A549 (cell line): ENCODE measurements around the gene MRPS34. TPM values are rescaled to one million over a fixed set of nuclear protein-coding genes. Genes with fewer than 3 reads are reported as not detected.

Experiments used
- ATOH8 ChIP-seq: fragments of 250-450 bp; sonication (Bioruptor Pico); IDR thresholded peaks from 2 replicates; pipeline ENCODE4 v1.5.0; 2020; ENCODE audit warnings: low read depth, mild to moderate bottlenecking, moderate library complexity
- BHLHE40 ChIP-seq: IDR thresholded peaks from 2 replicates; pipeline ENCODE4 v1.6.1; 2012; ENCODE audit warnings: low read depth, low read length, inconsistent platforms
- CEBPB ChIP-seq, 2 experiments: fragments of >200 bp in 1 of 2; sonication (Bioruptor Twin) in 1 of 2; formaldehyde crosslinking in 1 of 2; IDR thresholded peaks; 2 replicates each; pipeline ENCODE4 v1.6.1; 2012 to 2016
- CHD2 ChIP-seq: fragments of 150-350 bp; IDR thresholded peaks from 2 replicates; pipeline ENCODE4 v1.6.1; 2014; ENCODE audit warnings: low read length; ENCODE audit not compliant: partially characterized antibody
- CHD4 ChIP-seq: fragments of 200-600 bp; sonication (generic); IDR thresholded peaks from 2 replicates; pipeline ENCODE4 v1.6.1; 2016; ENCODE audit warnings: antibody characterized with exemption, mild to moderate bottlenecking, borderline replicate concordance
- CTCF ChIP-seq: fragments of >200 bp; sonication (Bioruptor Twin); formaldehyde crosslinking; IDR thresholded peaks from 3 replicates; pipeline ENCODE4 v1.5.1; 2016
- E2F6 ChIP-seq: IDR thresholded peaks from 2 replicates; pipeline ENCODE4 v1.6.1; 2012; ENCODE audit warnings: low read depth, borderline replicate concordance
- EHMT2 ChIP-seq: fragments of 200-600 bp; sonication (generic); IDR thresholded peaks from 2 replicates; pipeline ENCODE4 v1.6.1; 2016; ENCODE audit warnings: antibody characterized with exemption, low read depth, mild to moderate bottlenecking, moderate library complexity
- ESRRA ChIP-seq: fragments of 150-350 bp; IDR thresholded peaks from 2 replicates; pipeline ENCODE4 v1.6.1; 2014; ENCODE audit warnings: mild to moderate bottlenecking, low read length, borderline replicate concordance
- FOSB ChIP-seq: fragments of 250-450 bp; sonication (Bioruptor Pico); IDR thresholded peaks from 2 replicates; pipeline ENCODE4 v1.5.0; 2020; ENCODE audit warnings: mild to moderate bottlenecking, moderate library complexity
- GATA3 ChIP-seq: IDR thresholded peaks from 2 replicates; pipeline ENCODE4 v1.6.1; 2012; ENCODE audit warnings: borderline replicate concordance
- HEYL ChIP-seq: fragments of 250-450 bp; sonication (Bioruptor Pico); IDR thresholded peaks from 2 replicates; pipeline ENCODE4 v1.8.0; 2021; ENCODE audit warnings: mild to moderate bottlenecking, moderate library complexity
- HOXA7 ChIP-seq: fragments of 250-450 bp; sonication (Bioruptor Pico); IDR thresholded peaks from 2 replicates; pipeline ENCODE4 v1.5.0; 2020; ENCODE audit warnings: mild to moderate bottlenecking, moderate library complexity
- HOXB13 ChIP-seq: fragments of 250-450 bp; sonication (Bioruptor Pico); IDR thresholded peaks from 2 replicates; pipeline ENCODE4 v1.5.0; 2020; ENCODE audit warnings: low read depth, mild to moderate bottlenecking, moderate library complexity
- JUN ChIP-seq, 2 experiments: fragments of >200 bp; sonication (Bioruptor Twin); formaldehyde crosslinking; IDR thresholded peaks; 2 replicates in 1 of 2; 3 replicates in 1 of 2; pipeline ENCODE4 v1.6.1; 2016 to 2017
- KDM5A ChIP-seq: fragments of 200-600 bp; sonication (generic); IDR thresholded peaks from 2 replicates; pipeline ENCODE4 v1.6.1; 2016; ENCODE audit warnings: antibody characterized with exemption, mild to moderate bottlenecking
- MAX ChIP-seq: IDR thresholded peaks from 2 replicates; pipeline ENCODE4 v1.6.1; 2012
- NFE2L2 ChIP-seq: fragments of 150-350 bp; conservative IDR thresholded peaks from 2 replicates; pipeline ENCODE4 v1.6.1; 2014; ENCODE audit warnings: low read length
- NR3C1 ChIP-seq: fragments of >200 bp; sonication (Bioruptor Twin); formaldehyde crosslinking; IDR thresholded peaks from 3 replicates; pipeline ENCODE4 v1.6.1; 2017
- PHF8 ChIP-seq: fragments of 200-600 bp; sonication (generic); IDR thresholded peaks from 2 replicates; pipeline ENCODE4 v1.6.1; 2016; ENCODE audit warnings: low read depth, mild to moderate bottlenecking, antibody characterized with exemption, moderate library complexity, borderline replicate concordance
- POLR2A ChIP-seq: IDR thresholded peaks from 2 replicates; pipeline ENCODE4 v1.6.1; 2012; ENCODE audit warnings: mild to moderate bottlenecking, low read length
- RAD21 ChIP-seq, 2 experiments: fragments of >200 bp in 1 of 2; sonication (Bioruptor Twin) in 1 of 2; formaldehyde crosslinking in 1 of 2; IDR thresholded peaks in 1 of 2; conservative IDR thresholded peaks in 1 of 2; 2 replicates in 1 of 2; 3 replicates in 1 of 2; pipeline ENCODE4 v1.6.1; 2012 to 2018; ENCODE audit warnings: inconsistent platforms in 1 of 2
- RNF2 ChIP-seq: fragments of 200-600 bp; sonication (generic); IDR thresholded peaks from 2 replicates; pipeline ENCODE4 v1.6.1; 2016; ENCODE audit warnings: low read depth, mild to moderate bottlenecking, antibody characterized with exemption, moderate library complexity, borderline replicate concordance
- SMC3 ChIP-seq: fragments of >200 bp; sonication (Bioruptor Twin); formaldehyde crosslinking; IDR thresholded peaks from 3 replicates; pipeline ENCODE4 v1.6.1; 2018; ENCODE audit warnings: inconsistent platforms
- TFCP2L1 ChIP-seq: fragments of 250-450 bp; sonication (Bioruptor Pico); IDR thresholded peaks from 2 replicates; pipeline ENCODE4 v1.5.0; 2021; ENCODE audit warnings: mild to moderate bottlenecking
- TP53 ChIP-seq: fragments of 250-450 bp; sonication (Bioruptor Pico); IDR thresholded peaks from 2 replicates; pipeline ENCODE4 v1.5.0; 2021; ENCODE audit warnings: mild to moderate bottlenecking, moderate library complexity
- ZFP36 ChIP-seq: fragments of 450-650 bp; IDR thresholded peaks from 2 replicates; pipeline ENCODE4 v1.6.1; 2014; ENCODE audit warnings: borderline replicate concordance; ENCODE audit not compliant: partially characterized antibody
- ZSCAN20 ChIP-seq: fragments of 250-450 bp; sonication (Bioruptor Pico); IDR thresholded peaks from 2 replicates; pipeline ENCODE4 v1.8.0; 2022; ENCODE audit warnings: mild to moderate bottlenecking, moderate library complexity
- polyA plus RNA-seq, 4 experiments: library from polyadenylated mRNA; depleted of rRNA in 3 of 4; stranded (reverse); fragments of >200 nt; fragmentation: RNase III in 1 of 4; extraction: RNeasy Plus Mini Kit Qiagen cat#74134 plus additional on column Dnase treatment in 1 of 4; gene quantifications; 2 replicates in 3 of 4; 3 replicates in 1 of 4; pipeline ENCODE4 v1.2.3, GENCODE V29; 2011 to 2017

Gene MRPS34
- polyA plus RNA-seq, 2 of the 4 experiments (the other 2 are of a cell fraction) = 118 to 220 TPM

GRCh38 chr16:1772908-1773702 lies at the start of gene MRPS34 (continued):
- no peak for TF ChIP-seq NFE2L2
- TF ChIP-seq MAX = peak; percentile 92
- TF ChIP-seq CTCF = peak; percentile 83
- no peak for TF ChIP-seq EHMT2
- peak; percentile 19 for TF ChIP-seq CHD2
- no peak; the same call in 1 of the 2 replicates for TF ChIP-seq RNF2
- TF ChIP-seq HEYL (CRISPR knock-in tag) = no peak
- 0 out of 2 replicates have a peak, but pooled peaks have one; percentile 30 for TF ChIP-seq ATOH8
- no peak for TF ChIP-seq ZFP36
- peak; percentile 73 for TF ChIP-seq E2F6
- TF ChIP-seq ZSCAN20 (CRISPR knock-in tag) = no peak
- TF ChIP-seq TFCP2L1 = 0 out of 2 replicates have a peak, but pooled peaks have one; percentile 12
- TF ChIP-seq SMC3 = peak; percentile 78
- TF ChIP-seq CHD4 = no peak
- no peak for TF ChIP-seq CEBPB (IDR thresholded peaks at IDR 0.05)
- peak; percentile 69 to 97 for TF ChIP-seq JUN (IDR thresholded peaks at IDR 0.05)
- no peak for TF ChIP-seq FOSB (CRISPR knock-in tag)
- TF ChIP-seq HOXB13 (CRISPR knock-in tag) = peak; percentile 53; the same call in 1 of the 2 replicates
- peak; percentile 22; the same call in 1 of the 2 replicates for TF ChIP-seq GATA3
- no peak; the same call in 1 of the 2 replicates for TF ChIP-seq PHF8
- peak; percentile 88 for TF ChIP-seq POLR2A
- peak; percentile 42 to 63; a peak in 4 of 5 replicates for TF ChIP-seq RAD21 (conservative IDR thresholded peaks at IDR 0.05 in 1 of 2, IDR thresholded peaks at IDR 0.05 in 1 of 2)
- TF ChIP-seq BHLHE40 = peak; percentile 65; the same call in 1 of the 2 replicates
- peak; percentile 91 for TF ChIP-seq KDM5A
- no peak for TF ChIP-seq NR3C1
- TF ChIP-seq HOXA7 (CRISPR knock-in tag) = no peak
- no peak for TF ChIP-seq ESRRA
- no peak for TF ChIP-seq TP53 (CRISPR knock-in tag)
